ENCODE results near the gene TNFAIP8.
"Not testable (repeated sequence)": the region's sequence is repeated elsewhere in the genome, so short reads cannot be mapped to it uniquely, and the experiment has no call there.

The TNFAIP8 gene

DNA sequence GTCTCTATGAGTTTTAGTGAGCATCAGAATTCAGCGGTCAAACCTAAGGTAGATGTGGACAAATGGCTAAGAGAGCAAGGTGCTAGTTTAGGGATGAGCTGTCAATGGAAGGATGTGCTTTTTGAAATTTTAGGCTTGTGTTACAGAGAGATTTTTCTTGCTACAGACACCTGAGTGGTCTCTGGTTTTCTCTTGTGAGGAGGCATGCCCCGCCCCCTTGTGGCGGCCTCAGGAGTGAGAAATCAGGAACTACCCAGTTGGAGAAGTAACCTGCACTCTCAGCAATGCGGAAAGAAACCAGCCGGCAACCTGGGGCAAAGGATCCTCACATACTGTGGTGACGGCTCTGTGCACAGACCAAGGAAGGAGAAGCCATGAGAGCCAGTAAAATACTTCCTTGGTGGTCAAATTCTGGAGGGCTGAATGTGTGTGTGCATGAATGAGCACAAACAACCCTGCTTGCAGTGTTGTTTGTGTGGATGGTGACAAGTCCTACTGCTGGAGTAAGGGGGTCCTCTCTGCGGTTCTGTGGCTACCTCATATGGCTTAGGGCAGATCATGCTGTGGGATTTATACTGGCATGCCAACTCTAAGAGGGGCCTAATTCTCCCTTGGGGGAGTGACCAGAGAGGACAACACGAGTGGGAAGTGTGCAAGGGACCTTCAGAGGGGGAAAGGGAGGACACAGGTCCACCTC lies 79.8 kb downstream of the TNFAIP8 start:
- H4K20me1 ChIP-seq (ENCODE audit: control insufficient read depth, insufficient read depth, low read depth, low read length), result no peaks in the 10 kb centered on the region
- H3K36me3 ChIP-seq (ENCODE audit: control insufficient read depth, low read length), result no peaks in the 10 kb centered on the region
- H3K9me3 ChIP-seq (ENCODE audit: control insufficient read depth, insufficient read depth, low read length), result peaks cover 5% of the 10 kb centered on the region
- H3K4me2 ChIP-seq (ENCODE audit: low read length), result no peak overlapping the region
- no peaks in the 10 kb centered on the region for H3K9me2 ChIP-seq (replicated peaks; ENCODE audit: control insufficient read depth, low read length)
- H3K79me2 ChIP-seq (ENCODE audit: control insufficient read depth, low read length), result no peaks in the 10 kb centered on the region
- H3K27me3 ChIP-seq (ENCODE audit: control insufficient read depth, low read length), result 0 out of 2 replicates have a peak, but pooled peaks cover 3% of the 10 kb centered on the region
- no peak overlapping the region for H3K4me3 ChIP-seq (ENCODE audit: low read length)
- TF ChIP-seq, protein P1, sequence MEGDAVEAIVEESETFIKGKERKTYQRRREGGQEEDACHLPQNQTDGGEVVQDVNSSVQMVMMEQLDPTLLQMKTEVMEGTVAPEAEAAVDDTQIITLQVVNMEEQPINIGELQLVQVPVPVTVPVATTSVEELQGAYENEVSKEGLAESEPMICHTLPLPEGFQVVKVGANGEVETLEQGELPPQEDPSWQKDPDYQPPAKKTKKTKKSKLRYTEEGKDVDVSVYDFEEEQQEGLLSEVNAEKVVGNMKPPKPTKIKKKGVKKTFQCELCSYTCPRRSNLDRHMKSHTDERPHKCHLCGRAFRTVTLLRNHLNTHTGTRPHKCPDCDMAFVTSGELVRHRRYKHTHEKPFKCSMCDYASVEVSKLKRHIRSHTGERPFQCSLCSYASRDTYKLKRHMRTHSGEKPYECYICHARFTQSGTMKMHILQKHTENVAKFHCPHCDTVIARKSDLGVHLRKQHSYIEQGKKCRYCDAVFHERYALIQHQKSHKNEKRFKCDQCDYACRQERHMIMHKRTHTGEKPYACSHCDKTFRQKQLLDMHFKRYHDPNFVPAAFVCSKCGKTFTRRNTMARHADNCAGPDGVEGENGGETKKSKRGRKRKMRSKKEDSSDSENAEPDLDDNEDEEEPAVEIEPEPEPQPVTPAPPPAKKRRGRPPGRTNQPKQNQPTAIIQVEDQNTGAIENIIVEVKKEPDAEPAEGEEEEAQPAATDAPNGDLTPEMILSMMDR (IDR thresholded peaks at IDR 0.05; ENCODE audit: low read depth, low read length, poor library complexity, severe bottlenecking), result peak; percentile 95
- no peak for TF ChIP-seq EZH2phosphoT487 (IDR thresholded peaks at IDR 0.05; ENCODE audit: borderline replicate concordance, low read length)
- H3F3A ChIP-seq (ENCODE audit: control insufficient read depth, insufficient read depth), result no peaks in the 10 kb centered on the region
- no peaks in the 10 kb centered on the region for H3K4me1 ChIP-seq (ENCODE audit: control insufficient read depth, low read length)
- no peak overlapping the region for H3K27ac ChIP-seq (ENCODE audit: low read depth, low read length)

DNA sequence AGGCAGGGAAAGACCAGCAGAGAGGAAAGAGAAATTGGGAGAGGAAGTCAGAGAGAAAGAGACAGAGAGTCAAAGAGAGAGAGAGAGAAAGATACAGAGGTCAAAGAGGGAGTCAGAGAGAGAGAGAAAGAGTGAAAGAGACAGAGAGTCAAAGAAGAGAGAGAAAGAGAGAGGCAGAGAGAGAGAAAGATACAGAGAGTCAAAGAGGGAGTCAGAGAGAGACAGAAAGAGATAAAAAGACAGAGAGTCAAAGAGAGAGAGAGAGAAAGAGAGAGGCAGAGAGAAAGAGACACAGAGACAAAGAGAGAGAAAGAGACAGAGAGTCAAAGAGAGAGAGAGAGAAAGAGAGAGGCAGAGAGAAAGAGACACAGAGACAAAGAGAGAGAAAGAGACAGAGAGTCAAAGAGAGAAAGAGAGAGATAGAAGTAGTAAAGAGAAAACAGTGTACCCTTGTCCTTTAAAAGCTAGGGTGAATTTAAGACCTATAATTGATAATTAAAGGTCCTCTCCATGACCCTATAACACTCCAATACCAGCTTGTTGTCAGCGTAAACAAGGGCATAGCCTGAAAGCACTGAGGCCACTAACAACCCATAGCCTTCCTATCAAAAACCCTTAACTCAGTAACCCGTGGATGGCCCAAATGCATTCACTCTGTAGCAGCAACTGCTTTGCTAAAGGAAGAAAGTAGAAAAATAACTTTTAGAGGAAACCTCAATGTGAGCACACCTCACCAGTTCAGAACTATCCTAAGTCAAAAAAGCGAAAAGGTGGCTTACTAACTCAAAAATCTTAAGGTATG lies 82.2 kb downstream of the TNFAIP8 start:
- H3K9me2 ChIP-seq (replicated peaks; ENCODE audit: control insufficient read depth, low read length); H4K20me1 ChIP-seq (ENCODE audit: control insufficient read depth, insufficient read depth, low read depth, low read length); H3K9me3 ChIP-seq (ENCODE audit: control insufficient read depth, insufficient read depth, low read length); H3F3A ChIP-seq (ENCODE audit: control insufficient read depth, insufficient read depth); H3K4me3 ChIP-seq (ENCODE audit: low read length); H3K36me3 ChIP-seq (ENCODE audit: control insufficient read depth, low read length); H3K79me2 ChIP-seq (ENCODE audit: control insufficient read depth, low read length); H3K4me1 ChIP-seq (ENCODE audit: control insufficient read depth, low read length); H3K27me3 ChIP-seq (ENCODE audit: control insufficient read depth, low read length); H3K27ac ChIP-seq (ENCODE audit: low read depth, low read length); H3K4me2 ChIP-seq (ENCODE audit: low read length): not testable (repeated sequence)

DNA sequence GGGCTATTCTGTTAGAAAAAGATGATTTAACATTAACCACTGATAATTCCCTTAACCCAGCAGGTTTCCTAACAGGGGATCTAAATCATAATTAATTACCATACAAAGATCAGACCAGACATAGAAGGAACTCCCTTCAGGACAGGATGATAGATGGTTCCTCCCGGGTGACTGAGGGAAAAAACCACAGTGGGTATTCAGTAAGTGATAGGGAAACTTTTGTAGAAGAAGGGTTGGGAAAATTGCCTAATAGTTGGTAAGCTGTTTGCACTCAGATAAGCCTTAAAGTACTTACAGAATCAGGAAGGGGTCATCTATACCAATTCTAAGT lies 82.7 kb downstream of the TNFAIP8 start:
- H3K27me3 ChIP-seq (ENCODE audit: control insufficient read depth, low read length); H3K4me1 ChIP-seq (ENCODE audit: control insufficient read depth, low read length); H3K9me3 ChIP-seq (ENCODE audit: control insufficient read depth, insufficient read depth, low read length); H4K20me1 ChIP-seq (ENCODE audit: control insufficient read depth, insufficient read depth, low read depth, low read length); H3K36me3 ChIP-seq (ENCODE audit: control insufficient read depth, low read length); H3K4me2 ChIP-seq (ENCODE audit: low read length); H3K9me2 ChIP-seq (replicated peaks; ENCODE audit: control insufficient read depth, low read length); H3K4me3 ChIP-seq (ENCODE audit: low read length); H3K79me2 ChIP-seq (ENCODE audit: control insufficient read depth, low read length); H3K27ac ChIP-seq (ENCODE audit: low read depth, low read length); H3F3A ChIP-seq (ENCODE audit: control insufficient read depth, insufficient read depth): not testable (repeated sequence)

DNA sequence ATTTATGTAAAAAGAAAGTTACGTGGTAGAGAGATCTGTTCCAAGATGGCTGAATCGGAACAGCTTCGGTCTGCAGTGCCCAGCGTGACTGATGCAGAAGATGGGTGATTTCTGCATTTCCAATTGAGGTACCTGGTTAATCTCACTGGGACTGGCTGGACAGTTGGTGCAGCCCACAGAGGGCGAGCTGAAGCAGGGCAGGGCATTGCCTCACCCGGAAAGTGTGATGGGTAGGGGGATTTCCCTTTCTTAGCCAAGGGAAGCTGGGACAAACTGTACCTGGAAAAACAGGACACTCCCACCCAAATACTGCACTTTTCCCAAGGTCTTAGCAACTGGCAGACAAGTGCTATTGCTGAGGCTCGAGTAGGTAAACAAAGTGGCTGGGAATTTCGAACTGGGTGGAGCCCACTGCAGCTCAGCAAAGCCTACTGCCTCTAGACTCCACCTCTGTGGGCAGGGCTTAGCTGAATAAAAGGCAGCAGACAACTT lies 83.4 kb downstream of the TNFAIP8 start:
- Histone ChIP-seq H3K4me3 (ENCODE audit: low read length) (no peak overlapping the region), H3F3A (ENCODE audit: control insufficient read depth, insufficient read depth) (no peaks in the 10 kb centered on the region), H3K9me2 (replicated peaks; ENCODE audit: control insufficient read depth, low read length) (no peaks in the 10 kb centered on the region), H3K27me3 (ENCODE audit: control insufficient read depth, low read length) (0 out of 2 replicates have a peak, but pooled peaks cover 3% of the 10 kb centered on the region), H3K4me1 (ENCODE audit: control insufficient read depth, low read length) (no peaks in the 10 kb centered on the region), H3K4me2 (ENCODE audit: low read length) (no peak overlapping the region), H4K20me1 (ENCODE audit: control insufficient read depth, insufficient read depth, low read depth, low read length) (no peaks in the 10 kb centered on the region), H3K79me2 (ENCODE audit: control insufficient read depth, low read length) (no peaks in the 10 kb centered on the region), H3K9me3 (ENCODE audit: control insufficient read depth, insufficient read depth, low read length) (peaks cover 5% of the 10 kb centered on the region), H3K27ac (ENCODE audit: low read depth, low read length) (no peak overlapping the region), H3K36me3 (ENCODE audit: control insufficient read depth, low read length) (no peaks in the 10 kb centered on the region)
- TF ChIP-seq, protein P1 (IDR thresholded peaks at IDR 0.05; ENCODE audit: low read depth, low read length, poor library complexity, severe bottlenecking), result no peak
- TF ChIP-seq EZH2phosphoT487 (IDR thresholded peaks at IDR 0.05; ENCODE audit: borderline replicate concordance, low read length), result no peak

DNA sequence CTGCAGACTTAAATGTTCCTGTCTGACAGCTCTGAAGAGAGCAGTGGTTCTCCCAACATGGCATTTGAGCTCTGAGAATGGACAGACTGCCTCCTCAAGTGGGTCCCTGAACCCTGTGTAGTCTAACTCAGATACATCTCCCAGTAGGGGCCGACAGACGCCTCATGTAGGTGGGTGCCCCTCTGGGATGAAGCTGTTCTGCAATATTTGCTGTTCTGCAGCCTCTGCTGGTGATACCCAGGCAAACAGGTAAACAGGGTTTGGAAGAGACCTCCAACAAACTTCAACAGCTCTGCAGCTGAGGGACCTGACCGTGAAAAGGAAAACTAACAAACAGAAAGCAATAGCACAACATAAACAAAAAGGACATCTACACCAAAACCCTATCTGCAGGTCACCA lies 83.8 kb downstream of the TNFAIP8 start:
- H3K27me3 ChIP-seq (ENCODE audit: control insufficient read depth, low read length); H4K20me1 ChIP-seq (ENCODE audit: control insufficient read depth, insufficient read depth, low read depth, low read length); H3K27ac ChIP-seq (ENCODE audit: low read depth, low read length); H3K9me3 ChIP-seq (ENCODE audit: control insufficient read depth, insufficient read depth, low read length); H3K36me3 ChIP-seq (ENCODE audit: control insufficient read depth, low read length); H3K4me2 ChIP-seq (ENCODE audit: low read length); H3F3A ChIP-seq (ENCODE audit: control insufficient read depth, insufficient read depth); H3K9me2 ChIP-seq (replicated peaks; ENCODE audit: control insufficient read depth, low read length); H3K79me2 ChIP-seq (ENCODE audit: control insufficient read depth, low read length); H3K4me1 ChIP-seq (ENCODE audit: control insufficient read depth, low read length); H3K4me3 ChIP-seq (ENCODE audit: low read length): not testable (repeated sequence)

DNA sequence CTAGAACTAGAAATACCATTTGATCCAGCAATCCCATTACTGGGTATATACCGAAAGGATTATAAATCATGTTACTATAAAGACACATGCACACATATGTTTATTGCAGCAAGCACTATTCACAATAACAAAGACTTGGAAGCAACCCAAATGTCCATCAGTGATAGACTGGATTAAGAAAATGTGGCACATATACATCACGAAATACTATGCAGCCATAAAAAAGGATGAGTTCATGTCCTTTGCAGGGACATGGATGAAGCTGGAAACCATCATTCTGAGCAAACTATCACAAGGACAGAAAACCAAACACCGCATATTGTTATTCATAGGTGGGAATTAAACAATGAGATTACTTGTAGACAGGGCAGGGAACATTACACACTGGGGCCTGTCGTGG lies 88.8 kb downstream of the TNFAIP8 start:
- not testable (repeated sequence) for H3K4me3 ChIP-seq (ENCODE audit: low read length); H3K27me3 ChIP-seq (ENCODE audit: control insufficient read depth, low read length); H3K9me3 ChIP-seq (ENCODE audit: control insufficient read depth, insufficient read depth, low read length); H3K4me1 ChIP-seq (ENCODE audit: control insufficient read depth, low read length); H3K79me2 ChIP-seq (ENCODE audit: control insufficient read depth, low read length); H3F3A ChIP-seq (ENCODE audit: control insufficient read depth, insufficient read depth); H4K20me1 ChIP-seq (ENCODE audit: control insufficient read depth, insufficient read depth, low read depth, low read length); H3K4me2 ChIP-seq (ENCODE audit: low read length); H3K9me2 ChIP-seq (replicated peaks; ENCODE audit: control insufficient read depth, low read length); H3K27ac ChIP-seq (ENCODE audit: low read depth, low read length); H3K36me3 ChIP-seq (ENCODE audit: control insufficient read depth, low read length)

Measured in DOHH2 (cell line).